ENCODE measurements around the gene PPIB. TPM values are rescaled to one million over a fixed set of nuclear protein-coding genes. Genes with fewer than 3 reads are reported as not detected.

PPIB gene
- total RNA-seq, 1 donor: 811 TPM

DNA sequence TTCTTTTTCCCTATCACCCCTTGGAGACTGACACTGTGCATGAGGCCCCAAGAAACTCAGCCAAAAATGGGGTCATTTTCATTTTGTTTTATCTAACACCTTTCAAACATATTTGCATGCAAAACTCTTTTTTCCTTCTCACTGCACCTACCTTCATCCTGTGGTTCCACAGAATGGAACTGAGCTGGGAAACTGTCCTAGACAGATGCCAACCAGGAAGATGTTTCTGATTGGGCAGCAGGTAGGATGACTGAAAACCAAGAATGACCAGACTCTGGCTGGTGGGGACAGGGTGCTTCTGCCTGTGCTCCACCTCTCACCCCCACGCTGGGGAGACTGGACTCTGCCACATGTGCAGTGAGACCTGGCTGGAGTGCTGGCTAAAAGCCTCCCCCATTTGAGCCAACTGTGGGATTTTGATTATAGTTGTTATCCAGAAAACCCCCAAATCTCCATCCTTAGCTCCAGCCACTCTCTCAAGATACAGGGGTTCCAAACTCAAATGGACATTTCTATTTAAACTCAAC lies 5.2 kb downstream of the PPIB start:
- H3K4me3 ChIP-seq (ENCODE audit: low read depth, low read length): no peak overlapping the region
- TF ChIP-seq, protein P1, sequence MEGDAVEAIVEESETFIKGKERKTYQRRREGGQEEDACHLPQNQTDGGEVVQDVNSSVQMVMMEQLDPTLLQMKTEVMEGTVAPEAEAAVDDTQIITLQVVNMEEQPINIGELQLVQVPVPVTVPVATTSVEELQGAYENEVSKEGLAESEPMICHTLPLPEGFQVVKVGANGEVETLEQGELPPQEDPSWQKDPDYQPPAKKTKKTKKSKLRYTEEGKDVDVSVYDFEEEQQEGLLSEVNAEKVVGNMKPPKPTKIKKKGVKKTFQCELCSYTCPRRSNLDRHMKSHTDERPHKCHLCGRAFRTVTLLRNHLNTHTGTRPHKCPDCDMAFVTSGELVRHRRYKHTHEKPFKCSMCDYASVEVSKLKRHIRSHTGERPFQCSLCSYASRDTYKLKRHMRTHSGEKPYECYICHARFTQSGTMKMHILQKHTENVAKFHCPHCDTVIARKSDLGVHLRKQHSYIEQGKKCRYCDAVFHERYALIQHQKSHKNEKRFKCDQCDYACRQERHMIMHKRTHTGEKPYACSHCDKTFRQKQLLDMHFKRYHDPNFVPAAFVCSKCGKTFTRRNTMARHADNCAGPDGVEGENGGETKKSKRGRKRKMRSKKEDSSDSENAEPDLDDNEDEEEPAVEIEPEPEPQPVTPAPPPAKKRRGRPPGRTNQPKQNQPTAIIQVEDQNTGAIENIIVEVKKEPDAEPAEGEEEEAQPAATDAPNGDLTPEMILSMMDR (IDR thresholded peaks at IDR 0.05; ENCODE audit: insufficient read depth, low read length): no peak
- DNase-seq (ENCODE audit: low read depth): no peak

DNA sequence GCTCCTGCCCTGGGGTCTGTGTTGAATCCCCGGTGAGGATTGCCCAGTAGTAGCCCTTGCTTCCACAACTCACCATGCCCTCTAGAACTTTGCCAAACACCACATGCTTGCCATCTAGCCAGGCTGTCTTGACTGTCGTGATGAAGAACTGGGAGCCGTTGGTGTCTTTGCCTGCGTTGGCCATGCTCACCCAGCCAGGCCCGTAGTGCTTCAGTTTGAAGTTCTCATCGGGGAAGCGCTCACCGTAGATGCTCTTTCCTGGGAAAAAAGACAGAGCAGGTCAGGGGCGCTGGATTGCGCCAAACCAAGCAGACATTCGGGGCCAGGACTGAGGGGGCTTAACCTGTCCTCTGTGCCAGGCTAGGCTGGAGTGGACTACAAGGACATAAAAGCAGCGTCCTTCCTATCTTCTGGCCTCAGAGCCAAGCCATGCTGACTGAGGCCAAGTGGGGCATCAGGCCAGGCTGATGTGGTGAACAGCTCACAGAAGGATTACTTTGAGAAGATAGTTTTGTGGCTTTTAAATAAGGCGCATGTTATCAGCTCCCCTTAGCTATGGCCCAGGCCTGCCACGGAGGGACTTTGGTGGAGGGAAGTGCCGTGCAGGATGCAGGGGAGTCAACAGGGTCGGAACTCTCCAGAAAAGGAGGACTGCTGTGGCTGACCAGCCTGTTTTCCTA lies 6.0 kb downstream of the PPIB start:
- no peak for DNase-seq (ENCODE audit: low read depth)
- H3K4me3 ChIP-seq (ENCODE audit: low read depth, low read length): no peak overlapping the region
- TF ChIP-seq, protein P1 (IDR thresholded peaks at IDR 0.05; ENCODE audit: insufficient read depth, low read length): no peak

DNA sequence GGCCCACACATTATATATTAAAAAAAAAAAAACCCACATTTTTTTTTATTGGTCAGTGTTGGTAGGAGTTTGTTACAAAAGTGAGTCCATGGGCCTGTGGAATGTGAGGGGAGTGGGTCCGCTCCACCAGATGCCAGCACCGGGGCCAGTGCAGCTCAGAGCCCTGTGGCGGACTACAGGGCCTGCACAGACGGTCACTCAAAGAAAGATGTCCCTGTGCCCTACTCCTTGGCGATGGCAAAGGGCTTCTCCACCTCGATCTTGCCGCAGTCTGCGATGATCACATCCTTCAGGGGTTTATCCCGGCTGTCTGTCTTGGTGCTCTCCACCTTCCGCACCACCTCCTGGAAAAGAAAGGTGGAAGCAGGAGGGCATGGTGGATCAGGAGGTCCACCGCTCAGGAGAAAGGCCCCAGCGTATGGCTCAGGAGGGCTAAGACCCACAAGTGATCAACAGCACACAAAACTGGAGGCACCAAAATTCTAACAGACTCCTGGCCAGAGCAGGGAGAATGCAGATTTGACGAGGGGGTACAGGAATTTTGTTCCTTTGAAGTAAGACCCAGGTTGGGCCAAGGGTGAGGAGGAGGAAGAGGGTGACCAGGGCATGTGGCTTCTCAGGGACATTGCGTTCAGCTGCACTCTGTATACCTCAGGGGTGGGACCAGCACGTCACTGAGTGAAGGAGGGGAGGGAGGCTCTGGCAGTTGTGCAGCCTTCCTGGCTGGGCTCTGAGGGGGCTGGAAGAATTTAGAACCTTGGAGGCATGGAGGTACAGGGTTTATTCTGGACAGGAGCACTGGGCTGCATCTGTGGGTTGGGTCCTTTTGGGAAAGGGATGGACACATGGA lies 6.8 kb downstream of the PPIB start:
- DNase-seq (ENCODE audit: low read depth): no peak
- H3K4me3 ChIP-seq (ENCODE audit: low read depth, low read length): no peak overlapping the region
- TF ChIP-seq, protein P1 (IDR thresholded peaks at IDR 0.05; ENCODE audit: insufficient read depth, low read length): no peak

DNA sequence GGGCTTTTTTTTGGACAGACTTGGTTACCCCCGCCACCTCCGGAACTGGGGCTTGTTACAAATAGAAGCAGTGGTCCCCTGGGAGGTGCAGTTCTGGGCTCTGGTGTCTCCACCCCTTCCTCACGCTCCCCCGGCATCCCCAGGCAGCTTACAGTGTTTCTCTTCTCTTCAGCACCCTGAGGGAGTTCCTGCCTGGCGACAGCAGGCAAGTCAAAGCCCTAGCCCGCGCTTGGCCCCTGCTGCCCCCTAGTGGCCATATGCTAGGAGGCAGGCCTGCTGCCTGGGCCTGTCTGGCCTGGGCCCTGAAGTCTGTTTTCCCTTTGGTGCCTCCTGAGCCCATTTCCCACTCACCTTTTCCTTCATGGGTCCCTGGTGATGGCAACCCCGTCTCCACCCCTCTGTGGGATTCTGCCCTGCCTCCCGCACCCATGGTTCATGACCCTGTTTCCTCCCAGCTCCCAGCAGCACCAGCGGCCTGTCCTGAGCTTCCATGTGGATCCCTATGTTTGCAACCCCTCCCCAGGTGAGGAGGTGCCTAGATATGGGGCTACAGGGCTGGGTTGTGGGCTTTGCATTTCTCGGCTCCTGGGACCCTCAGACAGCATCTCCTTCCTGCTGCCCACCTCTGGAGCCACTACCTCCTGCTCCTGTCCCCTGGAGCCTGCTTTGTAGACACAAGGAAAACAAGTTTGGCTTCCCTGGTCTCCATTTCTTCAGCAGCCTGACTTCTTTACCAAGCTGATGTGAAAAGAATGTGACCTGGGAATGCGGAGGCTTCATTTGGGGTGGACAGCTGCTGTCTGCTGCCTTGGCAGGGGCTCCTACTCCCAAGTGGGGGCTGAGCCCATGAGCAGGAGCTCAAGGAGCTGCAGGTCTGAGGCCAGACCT lies 9.1 kb downstream of the PPIB start:
- H3K4me3 ChIP-seq (ENCODE audit: low read depth, low read length): no peak overlapping the region
- TF ChIP-seq, protein P1 (IDR thresholded peaks at IDR 0.05; ENCODE audit: insufficient read depth, low read length): peak; percentile 99
- peak; percentile 84 for DNase-seq (ENCODE audit: low read depth)

DNA sequence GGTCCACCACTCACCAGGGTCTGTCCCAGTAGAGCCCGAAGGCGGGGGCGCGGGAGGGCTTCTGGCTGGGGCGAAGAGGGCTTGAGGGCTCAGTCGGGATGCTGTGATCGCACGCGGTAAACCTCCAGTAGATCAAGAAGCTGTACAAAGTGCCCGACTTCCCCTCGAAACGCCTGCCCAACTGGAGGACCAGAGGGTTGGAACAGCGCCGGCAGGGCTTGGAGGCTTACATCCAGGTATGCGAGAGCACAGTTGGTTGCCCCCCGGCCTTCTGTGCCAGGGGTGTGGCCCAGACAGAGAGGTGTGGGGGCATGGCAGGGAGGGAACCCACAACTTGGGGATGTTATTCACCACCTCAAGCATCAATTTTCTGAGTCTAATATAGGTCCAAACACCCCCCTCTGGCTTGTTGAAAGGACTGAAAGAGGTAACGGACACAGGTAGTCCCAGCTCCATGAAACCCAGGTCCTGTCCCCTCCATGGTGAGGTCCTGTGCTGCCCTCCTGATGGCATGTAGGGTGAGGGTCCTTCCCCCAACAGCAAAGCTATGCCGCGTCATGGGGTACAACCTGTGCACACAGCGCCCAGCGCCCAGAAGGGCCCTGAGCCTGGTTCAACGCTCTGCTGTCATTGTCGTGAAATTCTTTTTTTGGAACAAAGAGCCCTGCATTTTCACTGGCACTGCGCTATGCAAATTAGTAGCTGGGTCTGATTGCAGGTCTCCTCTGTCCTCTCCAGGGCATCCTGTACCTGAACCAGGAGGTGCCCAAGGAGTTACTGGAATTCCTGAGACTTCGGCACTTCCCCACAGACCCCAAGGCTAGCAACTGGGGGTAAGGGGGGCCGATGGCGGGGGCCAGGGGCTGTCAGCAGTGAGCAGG lies 10.1 kb downstream of the PPIB start:
- no peak overlapping the region for H3K4me3 ChIP-seq (ENCODE audit: low read depth, low read length)
- no peak for DNase-seq (ENCODE audit: low read depth)
- TF ChIP-seq, protein P1 (IDR thresholded peaks at IDR 0.05; ENCODE audit: insufficient read depth, low read length): no peak
